SK-N-MC (cell line): ENCODE results near the gene TAS2R13.

Experiments
- EZH2 ChIP-seq: fragments of 200-600 bp; sonication (generic); IDR thresholded peaks from one replicate; pipeline ENCODE4 v1.6.1; 2017; ENCODE audit warnings: antibody characterized with exemption
- POLR2AphosphoS5 ChIP-seq: IDR thresholded peaks from 2 replicates; pipeline ENCODE4 v1.6.1; 2012; ENCODE audit warnings: mild to moderate bottlenecking, low read depth, low read length, borderline replicate concordance

GRCh38 chr12:10867381-10867780 is 42.0 kb downstream of the TAS2R13 start:
- TF ChIP-seq EZH2 (no peak), POLR2AphosphoS5 (no peak)
